Parathyroid adenoma (tissue), 2 donors: ENCODE data around the gene NFE2L3.
"Not testable (repeated sequence)": the region's sequence is repeated elsewhere in the genome, so short reads cannot be mapped to it uniquely, and the experiment has no call there.

ENCODE experiments used
- H2AFZ ChIP-seq: fragments of 300-600 bp; sonication (generic); one replicate; pipeline ENCODE4 v1.7.0; 2017; ENCODE audit warnings: antibody characterized with exemption, mild to moderate bottlenecking
- H3K27ac ChIP-seq: fragments of 300-600 bp; sonication (generic); one replicate; pipeline ENCODE4 v1.7.0; 2017
- H3K27me3 ChIP-seq: fragments of 300-600 bp; sonication (generic); one replicate; pipeline ENCODE4 v1.7.0; 2017; ENCODE audit warnings: low read length; ENCODE audit not compliant: control insufficient read depth, insufficient read depth
- H3K36me3 ChIP-seq: fragments of 300-600 bp; sonication (generic); one replicate; pipeline ENCODE4 v1.7.0; 2017; ENCODE audit warnings: low read length; ENCODE audit not compliant: control insufficient read depth, insufficient read depth
- H3K4me1 ChIP-seq: fragments of 300-600 bp; sonication (generic); one replicate; pipeline ENCODE4 v1.7.0; 2017; ENCODE audit warnings: control low read depth
- H3K4me2 ChIP-seq: fragments of 300-600 bp; sonication (generic); one replicate; pipeline ENCODE4 v1.7.0; 2017; ENCODE audit warnings: low read length
- H3K4me3 ChIP-seq: fragments of 300-600 bp; sonication (generic); one replicate; pipeline ENCODE4 v1.7.0; 2017; ENCODE audit warnings: low read depth, low read length
- H3K79me2 ChIP-seq: fragments of 300-600 bp; sonication (generic); one replicate; pipeline ENCODE4 v1.7.0; 2017; ENCODE audit warnings: control low read depth
- H3K9ac ChIP-seq: fragments of 300-600 bp; sonication (generic); one replicate; pipeline ENCODE4 v1.7.0; 2017; ENCODE audit warnings: mild to moderate bottlenecking
- H3K9me3 ChIP-seq: fragments of 300-600 bp; sonication (generic); one replicate; pipeline ENCODE4 v1.7.0; 2017; ENCODE audit warnings: low read length; ENCODE audit not compliant: control insufficient read depth
- CTCF ChIP-seq: fragments of 300-600 bp; sonication (generic); IDR thresholded peaks from one replicate; pipeline ENCODE4 v1.7.0; 2017; ENCODE audit warnings: antibody characterized with exemption, mild to moderate bottlenecking
- donor health status: primary hyperparathyroidism.

Gene NFE2L3

GRCh38 chr7:26191233-26191973 lies 39.4 kb downstream of the NFE2L3 start:
- Histone ChIP-seq H3K27ac (no peak overlapping the region), H3K79me2 (peaks cover 19% of the 10 kb centered on the region), H3K9ac (no peak overlapping the region), H3K27me3 (no peaks in the 10 kb centered on the region), H3K4me1 (peaks cover 30% of the 10 kb centered on the region), H2AFZ (no peak overlapping the region), H3K36me3 (peaks cover 5% of the 10 kb centered on the region), H3K9me3 (no peaks in the 10 kb centered on the region), H3K4me2 (no peak overlapping the region), H3K4me3 (no peak overlapping the region)
- no peak for TF ChIP-seq CTCF

DNA sequence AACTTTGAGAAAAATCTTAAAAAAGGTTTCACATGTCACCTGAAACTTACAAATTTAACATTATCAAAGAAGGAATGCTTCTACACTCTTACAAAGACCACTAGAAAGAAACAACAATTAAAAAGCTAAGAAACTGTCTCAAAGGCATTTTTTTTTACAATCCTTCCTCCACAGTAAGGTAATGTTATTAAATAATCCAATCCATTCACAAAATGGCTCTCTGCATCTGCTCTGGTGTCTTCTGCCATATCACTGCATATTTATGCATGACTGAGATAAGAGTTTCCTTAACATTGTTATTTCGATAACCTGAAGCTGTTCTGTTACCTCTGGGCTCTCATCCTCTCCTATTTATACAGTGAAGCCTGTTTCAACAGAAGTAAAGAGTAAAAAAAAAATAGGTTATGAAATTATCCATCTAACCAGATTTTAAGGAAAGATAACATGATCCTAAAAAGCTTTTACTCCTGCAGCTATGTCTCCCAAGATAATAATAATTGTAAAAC lies 40.0 kb downstream of the NFE2L3 start:
- Histone ChIP-seq H3K27ac (no peak overlapping the region), H3K4me3 (no peak overlapping the region), H3K36me3 (peaks cover 5% of the 10 kb centered on the region), H3K9ac (no peak overlapping the region), H3K79me2 (peaks cover 25% of the 10 kb centered on the region), H3K4me1 (peaks cover 34% of the 10 kb centered on the region), H3K27me3 (no peaks in the 10 kb centered on the region), H3K4me2 (no peak overlapping the region), H3K9me3 (no peaks in the 10 kb centered on the region), H2AFZ (no peak overlapping the region)
- no peak for TF ChIP-seq CTCF

DNA sequence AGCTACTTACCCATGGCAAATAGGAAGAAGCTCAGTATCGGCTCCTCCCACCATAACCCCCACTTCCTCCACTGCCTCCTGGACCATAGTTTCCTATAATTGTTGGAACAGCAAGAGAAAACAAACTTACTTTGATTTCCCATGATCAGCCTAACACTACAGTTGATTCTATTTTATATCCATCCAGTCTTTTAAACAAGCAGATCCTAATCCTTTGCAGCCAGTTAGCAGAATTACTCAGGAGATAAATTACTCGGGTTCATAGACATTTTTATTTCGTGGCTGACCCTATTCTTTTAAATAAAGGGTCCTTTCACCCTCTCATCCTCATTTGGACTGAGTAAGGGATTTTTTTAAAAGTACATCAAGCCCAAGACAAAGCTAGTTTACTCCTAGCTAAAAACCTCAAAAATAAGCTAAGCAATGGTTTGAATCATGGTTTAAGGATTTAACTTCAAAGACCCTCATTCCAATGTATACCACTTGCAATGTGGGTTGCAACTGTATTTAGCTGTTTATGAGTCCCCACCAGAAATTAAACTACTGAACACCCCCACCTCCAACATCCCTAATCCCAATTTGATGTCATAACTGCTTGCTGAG lies 40.6 kb downstream of the NFE2L3 start:
- Histone ChIP-seq H3K27me3 (no peaks in the 10 kb centered on the region), H3K4me1 (peaks cover 40% of the 10 kb centered on the region), H3K79me2 (peaks cover 30% of the 10 kb centered on the region), H3K4me3 (no peak overlapping the region), H3K9ac (no peak overlapping the region), H2AFZ (no peak overlapping the region), H3K4me2 (no peak overlapping the region), H3K9me3 (no peaks in the 10 kb centered on the region), H3K36me3 (peaks cover 5% of the 10 kb centered on the region), H3K27ac (no peak overlapping the region)
- TF ChIP-seq CTCF = no peak

GRCh38 chr7:26193432-26194207 lies 41.6 kb downstream of the NFE2L3 start:
- H3K9me3 ChIP-seq = no peaks in the 10 kb centered on the region
- H3K27ac ChIP-seq = no peak overlapping the region
- H3K4me1 ChIP-seq = peaks cover 41% of the 10 kb centered on the region
- peaks cover 5% of the 10 kb centered on the region for H3K36me3 ChIP-seq
- no peak overlapping the region for H3K4me2 ChIP-seq
- no peaks in the 10 kb centered on the region for H3K27me3 ChIP-seq
- H2AFZ ChIP-seq = no peak overlapping the region
- no peak for TF ChIP-seq CTCF
- no peak overlapping the region for H3K9ac ChIP-seq
- no peak overlapping the region for H3K4me3 ChIP-seq
- H3K79me2 ChIP-seq = peaks cover 36% of the 10 kb centered on the region

DNA sequence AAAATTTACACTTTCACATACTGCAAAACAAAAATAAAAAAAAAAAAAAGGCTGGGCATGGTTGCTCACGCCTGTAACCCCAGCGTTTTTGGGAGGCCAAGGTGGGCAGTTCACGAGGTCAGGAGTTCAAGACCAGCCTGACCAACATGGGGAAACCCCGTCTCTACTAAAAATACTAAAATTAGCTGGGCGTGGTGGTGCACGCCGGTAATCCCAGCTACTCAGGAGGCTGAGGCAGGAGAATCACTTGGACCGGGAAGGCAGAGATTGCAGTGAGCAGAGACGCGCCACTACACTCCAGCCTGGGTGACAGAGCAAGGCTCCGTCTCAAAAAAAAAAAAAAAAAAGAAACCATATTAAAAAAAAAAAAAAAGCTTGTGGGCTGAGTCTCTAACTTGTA lies 42.8 kb downstream of the NFE2L3 start:
- not testable (repeated sequence) for H3K9ac ChIP-seq, H3K4me3 ChIP-seq, H3K27me3 ChIP-seq, H3K36me3 ChIP-seq, H3K4me2 ChIP-seq, H2AFZ ChIP-seq, H3K27ac ChIP-seq, H3K9me3 ChIP-seq
- Histone ChIP-seq H3K79me2 (peaks cover 48% of the 10 kb centered on the region), H3K4me1 (peaks cover 41% of the 10 kb centered on the region)
